Kidney (tissue), 14 donors: ENCODE measurements around the gene NUDT4. TPM values are rescaled to one million over a fixed set of nuclear protein-coding genes. Genes with fewer than 3 reads are reported as not detected.

Experiments
- DNase-seq, 5 donors: peaks; one replicate each; pipeline ENCODE4 v3.0.0-alpha.2; 2013 to 2020
- FAIRE-seq: peaks from 2 replicates; lab custom pipeline; 2012; peaks lifted over from hg19 to GRCh38; lab: Jason Lieb, UNC
- H3K27ac ChIP-seq, 2 donors: one replicate each; pipeline ENCODE4 v1.7.0; 2013; ENCODE audit warnings: low read depth in 2 of 2, low read length in 2 of 2, inconsistent platforms in 1 of 2
- H3K27me3 ChIP-seq: one replicate; pipeline ENCODE4 v1.7.1; 2013; ENCODE audit warnings: low read length, inconsistent platforms; ENCODE audit not compliant: control insufficient read depth, insufficient read depth
- H3K36me3 ChIP-seq, 3 donors: one replicate each; pipeline versions ENCODE4 v1.7.0 to v1.7.1; 2013; ENCODE audit warnings: low read length in 3 of 3, control low read depth in 1 of 3, inconsistent platforms in 1 of 3; ENCODE audit not compliant: insufficient read depth in 3 of 3, control insufficient read depth in 2 of 3
- H3K4me1 ChIP-seq, 3 donors: one replicate each; pipeline versions ENCODE4 v1.7.0 to v1.7.1; 2013; ENCODE audit warnings: low read length in 3 of 3, inconsistent platforms in 1 of 3, low read depth in 1 of 3; ENCODE audit not compliant: control insufficient read depth in 2 of 3, insufficient read depth in 2 of 3
- H3K4me3 ChIP-seq, 3 donors: one replicate each; pipeline versions ENCODE4 v1.7.0 to v1.8.1; 2013; ENCODE audit warnings: low read length in 3 of 3, control low read depth in 1 of 3, inconsistent platforms in 1 of 3
- H3K9ac ChIP-seq, 3 donors: one replicate each; pipeline versions ENCODE4 v1.7.0 to v1.7.1; 2013; ENCODE audit warnings: low read length in 3 of 3, control low read depth in 1 of 3, inconsistent platforms in 1 of 3
- H3K9me3 ChIP-seq, 3 donors: one replicate each; pipeline versions ENCODE4 v1.7.0 to v1.7.1; 2013; ENCODE audit warnings: low read length in 3 of 3, control low read depth in 1 of 3, inconsistent platforms in 1 of 3; ENCODE audit not compliant: control insufficient read depth in 2 of 3, insufficient read depth in 1 of 3
- intact Hi-C: fragments of 100-400 bp; cut with DNase I; formaldehyde crosslinking; loops from one replicate; pipeline ENCODE4 v1.11.1; 2022
- polyA plus RNA-seq: library from polyadenylated mRNA; stranded (reverse); fragments of 350-450 nt; fragmentation: Illumina TruSeq; extraction: RNeasy Lipid Tissue Mini Kit (QIAGEN cat#74804); gene quantifications from one replicate; pipeline ENCODE4 v1.2.3, GENCODE V29; 2014; ENCODE audit warnings: low read depth, low replicate concordance; ENCODE audit not compliant: insufficient read depth
- total RNA-seq: library from RNA; stranded (reverse); fragmentation: NEBNext Ultra II Directional; extraction: Animal tissue kit (Norgen Biotek cat#: 25700); gene quantifications from one replicate; pipeline ENCODE4 v1.2.1, GENCODE V29; 2021
- TF ChIP-seq, protein P1 (sequence below): IDR thresholded peaks from 3 replicates; pipeline ENCODE4 v1.5.1; 2012; ENCODE audit warnings: mild to moderate bottlenecking, moderate library complexity, borderline replicate concordance; ENCODE audit not compliant: insufficient read depth; ENCODE audit errors: extremely low read depth
- donor health status: control.
- donor health status: control.
- donor health status: control.
- donor health status: control.
- donor health status: control.
- donor health status: DM: yes; HTN: yes; CAD: no.
- donor health status: Normal renal cell carcinoma (clear cell type).

The NUDT4 gene
- total and polyA plus RNA-seq, 2 donors from 2014 or later, result 104 to 127 TPM

- no peak for FAIRE-seq
These were observed 64.1 kb downstream of the NUDT4 start, which contains the start of gene UBE2N for GRCh38 chr12:93441617-93442410. Gene UBE2N (minus strand): TSS chr12:93441947. CDS start chr12:93441884, 63 bp downstream.

DNA sequence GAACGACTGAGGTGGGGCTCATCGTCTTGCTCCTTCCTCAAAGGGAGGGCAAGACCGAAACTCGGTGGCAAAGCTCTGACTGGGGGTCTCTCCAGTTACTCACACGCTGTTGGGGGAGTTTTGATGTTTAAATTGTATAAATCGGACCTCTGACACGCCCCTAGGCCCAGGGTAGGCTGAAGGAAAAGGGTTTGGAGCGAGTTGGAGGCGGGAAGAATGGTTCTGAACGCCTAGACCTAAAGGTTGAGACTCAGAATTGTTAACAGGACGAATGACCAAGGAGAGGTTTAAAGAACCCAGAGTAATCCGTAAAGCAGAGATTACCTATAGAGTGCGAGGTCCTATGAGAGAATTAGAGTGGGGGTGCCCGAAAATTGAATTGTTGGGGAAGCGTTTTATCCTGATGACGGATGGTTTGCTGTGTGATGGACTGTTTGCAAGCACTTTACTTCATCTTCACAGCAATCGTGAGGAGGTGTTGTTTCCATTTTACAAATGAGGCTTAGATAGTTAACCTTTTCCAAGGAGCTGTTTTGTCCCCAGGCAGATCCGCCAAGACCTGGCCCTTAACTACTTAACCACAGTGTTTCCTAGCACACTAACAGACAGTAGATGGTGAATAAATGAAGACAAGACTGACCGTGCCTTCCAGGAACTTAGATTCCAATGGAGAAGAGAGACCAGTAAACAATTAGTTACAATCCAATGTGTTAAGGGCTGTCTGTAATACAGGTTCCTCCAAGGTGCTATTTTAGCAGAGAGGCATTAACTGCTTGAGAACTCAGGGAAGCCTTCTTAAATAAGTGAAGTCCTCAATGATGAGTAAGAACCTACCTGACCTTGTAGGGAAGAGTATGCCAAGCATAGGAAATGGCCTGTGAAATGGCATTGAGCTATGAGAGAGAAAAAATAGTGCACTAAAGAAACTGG is 65.0 kb downstream of the NUDT4 start:
- Histone ChIP-seq H3K9me3 (no peaks in the 10 kb centered on the region), H3K36me3 (no peaks in the 10 kb centered on the region), H3K4me1 (peaks cover 0 to 20% (median 7%) of the 10 kb centered on the region in 3 donors), H3K27ac (peak overlapping the region; percentile 81 to 83), H3K27me3 (no peaks in the 10 kb centered on the region), H3K4me3 (peak overlapping the region; percentile 62 to 89 (median 79)), H3K9ac (peak overlapping the region; percentile 2 to 95 (median 70))
- DNase-seq (peak in 1 of 5 donors; percentile 15), FAIRE-seq (no peak)
- intact Hi-C loops, result no loop called here
- TF ChIP-seq, protein P1, sequence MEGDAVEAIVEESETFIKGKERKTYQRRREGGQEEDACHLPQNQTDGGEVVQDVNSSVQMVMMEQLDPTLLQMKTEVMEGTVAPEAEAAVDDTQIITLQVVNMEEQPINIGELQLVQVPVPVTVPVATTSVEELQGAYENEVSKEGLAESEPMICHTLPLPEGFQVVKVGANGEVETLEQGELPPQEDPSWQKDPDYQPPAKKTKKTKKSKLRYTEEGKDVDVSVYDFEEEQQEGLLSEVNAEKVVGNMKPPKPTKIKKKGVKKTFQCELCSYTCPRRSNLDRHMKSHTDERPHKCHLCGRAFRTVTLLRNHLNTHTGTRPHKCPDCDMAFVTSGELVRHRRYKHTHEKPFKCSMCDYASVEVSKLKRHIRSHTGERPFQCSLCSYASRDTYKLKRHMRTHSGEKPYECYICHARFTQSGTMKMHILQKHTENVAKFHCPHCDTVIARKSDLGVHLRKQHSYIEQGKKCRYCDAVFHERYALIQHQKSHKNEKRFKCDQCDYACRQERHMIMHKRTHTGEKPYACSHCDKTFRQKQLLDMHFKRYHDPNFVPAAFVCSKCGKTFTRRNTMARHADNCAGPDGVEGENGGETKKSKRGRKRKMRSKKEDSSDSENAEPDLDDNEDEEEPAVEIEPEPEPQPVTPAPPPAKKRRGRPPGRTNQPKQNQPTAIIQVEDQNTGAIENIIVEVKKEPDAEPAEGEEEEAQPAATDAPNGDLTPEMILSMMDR, result no peak

More at GRCh38 chr12:93441617-93442410, 64.1 kb downstream of the NUDT4 start, which contains the start of gene UBE2N:
- Histone ChIP-seq H3K4me3 (peak within 1 kb of the TSS; percentile 69 to 89 (median 79)), H3K9ac (peak within 1 kb of the TSS; percentile 70 to 95 (median 81)), H3K9me3 (no peaks in the 10 kb centered on the region), H3K27ac (peak within 1 kb of the TSS; percentile 81 to 83), H3K27me3 (no peaks in the 10 kb centered on the region), H3K4me1 (peaks cover 0 to 20% (median 7%) of the 10 kb centered on the region in 3 donors), H3K36me3 (no peaks in the 10 kb centered on the region)
- peak; percentile 97 to 99 (median 98) for DNase-seq
- intact Hi-C loops, result no loop called here
- TF ChIP-seq, protein P1, result no peak

GRCh38 chr12:93443576-93443975 is 65.9 kb downstream of the NUDT4 start:
- intact Hi-C loops, result no loop called here
- DNase-seq (peak in 1 of 5 donors; percentile 43), FAIRE-seq (no peak)
- Histone ChIP-seq H3K4me1 (peaks cover 0 to 16% (median 7%) of the 10 kb centered on the region in 3 donors), H3K9me3 (no peaks in the 10 kb centered on the region), H3K9ac (no peak overlapping the region), H3K27me3 (no peaks in the 10 kb centered on the region), H3K27ac (no peak overlapping the region), H3K36me3 (no peaks in the 10 kb centered on the region), H3K4me3 (no peak overlapping the region)
- TF ChIP-seq, protein P1, result no peak
